Activated naive CD8-positive, alpha-beta T cell treated with anti-CD3 and anti-CD28 coated beads, Interleukin-2, amount 10 ng/mL, durations not matched to agents 7 days and 5 days (primary cell): ENCODE results near the gene GMPR. TPM values are rescaled to one million over a fixed set of nuclear protein-coding genes. Genes with fewer than 3 reads are reported as not detected.

ENCODE experiments used
- ATAC-seq: fragments of 150-1000 bp; cut with Tn5 transposase; one replicate; pipeline ENCODE4 v1.10.0; 2021; ENCODE audit warnings: low read depth, moderate library complexity
- POLR2A ChIA-PET: fragments of 350-600 bp; sonication (Branson Sonifier 250); formaldehyde crosslinking; loops from one replicate; lab custom pipeline; 2021; ENCODE audit warnings: antibody characterized with exemption; lab: Charles Lee
- DNase-seq: peaks from one replicate; pipeline ENCODE4 v3.0.0; 2021
- H3K27ac Mint-ChIP-seq: one replicate; pipeline ENCODE4 v1.8.0; 2022; ENCODE audit warnings: mild to moderate bottlenecking, mixed read lengths
- H3K27me3 Mint-ChIP-seq: one replicate; pipeline ENCODE4 v1.8.0; 2022; ENCODE audit warnings: mild to moderate bottlenecking, moderate library complexity, mixed read lengths
- H3K36me3 Mint-ChIP-seq: one replicate; pipeline ENCODE4 v1.8.0; 2021; ENCODE audit warnings: mild to moderate bottlenecking, mixed read lengths
- H3K4me1 Mint-ChIP-seq: one replicate; pipeline ENCODE4 v1.8.0; 2021; ENCODE audit warnings: mixed read lengths
- H3K4me3 Mint-ChIP-seq: one replicate; pipeline ENCODE4 v1.8.0; 2022; ENCODE audit warnings: mild to moderate bottlenecking, moderate library complexity, mixed read lengths
- H3K9me3 Mint-ChIP-seq: one replicate; pipeline ENCODE4 v1.8.0; 2021; ENCODE audit warnings: mixed read lengths
- total RNA-seq, 2 experiments: library from RNA; stranded (reverse); gene quantifications; one replicate each; pipeline ENCODE4 v1.2.3, GENCODE V29; 2021

GMPR gene
- total RNA-seq, 2 experiments from 2014 or later, result 11.0 to 14.0 TPM

- Mint-ChIP-seq H3K36me3 (no peaks in the 10 kb centered on the region), H3K4me1 (no peaks in the 10 kb centered on the region), H3K27ac (no peak overlapping the region), H3K9me3 (peaks cover 5% of the 10 kb centered on the region), H3K27me3 (peaks cover 21% of the 10 kb centered on the region), H3K4me3 (no peak overlapping the region)
- ATAC-seq, result no peak
- DNase-seq, result no peak
- POLR2A ChIA-PET, result no interaction called here
These were observed 9.4 kb upstream of the GMPR start for GRCh38 chr6:16228709-16229665.

- H3K4me1 Mint-ChIP-seq, result no peaks in the 10 kb centered on the region
- ATAC-seq, result no peak
- H3K9me3 Mint-ChIP-seq, result peaks cover 5% of the 10 kb centered on the region
- H3K27me3 Mint-ChIP-seq, result peaks cover 22% of the 10 kb centered on the region
- POLR2A ChIA-PET, result no interaction called here
- H3K4me3 Mint-ChIP-seq, result no peak overlapping the region
- H3K27ac Mint-ChIP-seq, result no peak overlapping the region
- H3K36me3 Mint-ChIP-seq, result no peaks in the 10 kb centered on the region
- DNase-seq, result no peak
These were observed 8.7 kb upstream of the GMPR start for GRCh38 chr6:16229700-16230099.

- H3K4me1 Mint-ChIP-seq, result no peaks in the 10 kb centered on the region
- POLR2A ChIA-PET, result no interaction called here
- H3K27me3 Mint-ChIP-seq, result peaks cover 27% of the 10 kb centered on the region
- ATAC-seq, result no peak
- peaks cover 2% of the 10 kb centered on the region for H3K9me3 Mint-ChIP-seq
- H3K36me3 Mint-ChIP-seq, result no peaks in the 10 kb centered on the region
- no peak overlapping the region for H3K27ac Mint-ChIP-seq
- H3K4me3 Mint-ChIP-seq, result no peak overlapping the region
- DNase-seq, result no peak
These were observed 7.4 kb upstream of the GMPR start for GRCh38 chr6:16230953-16231352.

- no peaks in the 10 kb centered on the region for H3K9me3 Mint-ChIP-seq
- DNase-seq (no peak), ATAC-seq (no peak)
- H3K36me3 Mint-ChIP-seq, result no peaks in the 10 kb centered on the region
- no peak overlapping the region for H3K4me3 Mint-ChIP-seq
- POLR2A ChIA-PET, result no interaction called here
- H3K4me1 Mint-ChIP-seq, result peaks cover 8% of the 10 kb centered on the region
- peaks cover 24% of the 10 kb centered on the region for H3K27me3 Mint-ChIP-seq
- no peak overlapping the region for H3K27ac Mint-ChIP-seq
These were observed 6.3 kb upstream of the GMPR start for GRCh38 chr6:16232086-16232485.

GRCh38 chr6:16236009-16236501 is 2.3 kb upstream of the GMPR start:
- Mint-ChIP-seq H3K4me1 (peaks cover 25% of the 10 kb centered on the region), H3K9me3 (no peaks in the 10 kb centered on the region), H3K27ac (peak overlapping the region; percentile 49), H3K4me3 (peak overlapping the region; percentile 15), H3K36me3 (peaks cover 2% of the 10 kb centered on the region), H3K27me3 (peaks cover 24% of the 10 kb centered on the region)
- no peak for ATAC-seq
- DNase-seq, result no peak
- POLR2A ChIA-PET, result interaction anchor here (3.2 kb wide), 1 partner anchor 107 kb away, joined by 20 read pairs; the partner anchor contains the start of gene MYLIP

GRCh38 chr6:16236631-16237199 is 1.7 kb upstream of the GMPR start:
- POLR2A ChIA-PET, result interaction anchor here (1.6 to 3.2 kb wide), 2 partner anchors 57 to 107 kb away, joined by 5 to 20 read pairs; partner anchors contain the start of gene MYLIP
- H3K36me3 Mint-ChIP-seq, result peaks cover 2% of the 10 kb centered on the region
- H3K4me1 Mint-ChIP-seq, result peaks cover 28% of the 10 kb centered on the region
- ATAC-seq (no peak), DNase-seq (no peak)
- peak overlapping the region; percentile 81 for H3K4me3 Mint-ChIP-seq
- H3K9me3 Mint-ChIP-seq, result no peaks in the 10 kb centered on the region
- peak overlapping the region; percentile 63 for H3K27ac Mint-ChIP-seq
- H3K27me3 Mint-ChIP-seq, result peaks cover 23% of the 10 kb centered on the region

- Mint-ChIP-seq H3K27me3 (peaks cover 19% of the 10 kb centered on the region), H3K9me3 (no peaks in the 10 kb centered on the region), H3K27ac (peak overlapping the region; percentile 63), H3K4me1 (peaks cover 30% of the 10 kb centered on the region), H3K4me3 (peak overlapping the region; percentile 81), H3K36me3 (peaks cover 2% of the 10 kb centered on the region)
- POLR2A ChIA-PET, result interaction anchor here (1.5 to 3.2 kb wide), 4 partner anchors 10 to 108 kb away, joined by 4 to 20 read pairs (median 6); partner anchors contain the start of gene MYLIP
- DNase-seq (no peak), ATAC-seq (no peak)
These were observed 1.1 kb upstream of the GMPR start for GRCh38 chr6:16237242-16237641.

- Mint-ChIP-seq H3K9me3 (no peaks in the 10 kb centered on the region), H3K4me3 (peak overlapping the region; percentile 94), H3K27ac (peak overlapping the region; percentile 88), H3K27me3 (peaks cover 7% of the 10 kb centered on the region), H3K36me3 (peaks cover 2% of the 10 kb centered on the region), H3K4me1 (peaks cover 30% of the 10 kb centered on the region)
- POLR2A ChIA-PET, result interaction anchor here (0.6 to 3.2 kb wide), 5 partner anchors 8 to 110 kb away, joined by 4 to 20 read pairs (median 5); partner anchors contain the start of gene MYLIP
- DNase-seq, result peak; percentile 52
- ATAC-seq, result no peak
These were observed 793 bp downstream of the GMPR start for GRCh38 chr6:16238963-16239797.

- ATAC-seq (no peak), DNase-seq (no peak)
- Mint-ChIP-seq H3K27ac (no peak overlapping the region), H3K27me3 (peaks cover 4% of the 10 kb centered on the region), H3K4me1 (peaks cover 30% of the 10 kb centered on the region), H3K9me3 (no peaks in the 10 kb centered on the region), H3K4me3 (peak overlapping the region; percentile 94), H3K36me3 (peaks cover 2% of the 10 kb centered on the region)
- POLR2A ChIA-PET, result interaction anchor here (2.3 kb wide), 1 partner anchor 79 kb away, joined by 6 read pairs; no protein-coding TSS in a partner anchor
These were observed 1.4 kb downstream of the GMPR start for GRCh38 chr6:16239798-16240123.

GRCh38 chr6:16240589-16241320 is 2.4 kb downstream of the GMPR start:
- Mint-ChIP-seq H3K27me3 (peaks cover under 1% of the 10 kb centered on the region), H3K36me3 (peaks cover 2% of the 10 kb centered on the region), H3K4me1 (peaks cover 30% of the 10 kb centered on the region), H3K9me3 (no peaks in the 10 kb centered on the region), H3K4me3 (no peak overlapping the region), H3K27ac (no peak overlapping the region)
- ATAC-seq (no peak), DNase-seq (no peak)
- POLR2A ChIA-PET, result interaction anchor here (0.8 kb wide), 1 partner anchor 112 kb away, joined by 3 read pairs; the partner anchor contains the start of gene MYLIP

GRCh38 chr6:16241321-16241689 is 2.9 kb downstream of the GMPR start:
- peaks cover 26% of the 10 kb centered on the region for H3K4me1 Mint-ChIP-seq
- H3K27ac Mint-ChIP-seq, result no peak overlapping the region
- peaks cover 5% of the 10 kb centered on the region for H3K36me3 Mint-ChIP-seq
- no peaks in the 10 kb centered on the region for H3K9me3 Mint-ChIP-seq
- no peak overlapping the region for H3K4me3 Mint-ChIP-seq
- H3K27me3 Mint-ChIP-seq, result no peaks in the 10 kb centered on the region
- POLR2A ChIA-PET, result interaction anchor here (0.8 kb wide), 1 partner anchor 113 kb away, joined by 3 read pairs; the partner anchor contains the start of gene MYLIP
- DNase-seq (no peak), ATAC-seq (no peak)

- Mint-ChIP-seq H3K27ac (no peak overlapping the region), H3K36me3 (peaks cover 19% of the 10 kb centered on the region), H3K4me1 (peaks cover 13% of the 10 kb centered on the region), H3K9me3 (no peaks in the 10 kb centered on the region), H3K27me3 (no peaks in the 10 kb centered on the region), H3K4me3 (no peak overlapping the region)
- no peak for DNase-seq
- no peak for ATAC-seq
- POLR2A ChIA-PET, result no interaction called here
These were observed 4.7 kb downstream of the GMPR start for GRCh38 chr6:16243055-16243454.
